PFSK-1 (cell line): ENCODE data around the gene GPR39.

Experiments
- POLR2AphosphoS5 ChIP-seq: IDR thresholded peaks from 2 replicates; pipeline ENCODE4 v1.6.1; 2012; ENCODE audit warnings: low read depth, mild to moderate bottlenecking, control low read depth, low read length, moderate library complexity
- REST ChIP-seq, 2 experiments: IDR thresholded peaks; 2 replicates each; pipeline versions ENCODE4 v1.6.1 to v1.8.0; 2011 to 2012; ENCODE audit warnings: low read depth in 2 of 2, low read length in 2 of 2, control low read depth in 1 of 2, inconsistent platforms in 1 of 2, mild to moderate bottlenecking in 1 of 2, moderate library complexity in 1 of 2; ENCODE audit not compliant: insufficient read depth in 1 of 2
- TAF1 ChIP-seq: IDR thresholded peaks from 2 replicates; pipeline ENCODE4 v1.6.1; 2012; ENCODE audit warnings: low read length, control low read depth, borderline replicate concordance; ENCODE audit not compliant: insufficient read depth

GRCh38 chr2:132381376-132381775 lies 35.2 kb upstream of the GPR39 start:
- TF ChIP-seq POLR2AphosphoS5 (no peak), TAF1 (no peak), REST (IDR thresholded peaks at IDR 0.05; ENCODE audit: insufficient read depth in 1 of 2, low read depth in 2 of 2, low read length in 2 of 2) (no peak)
